GM12878 (cell line): ENCODE measurements around the gene PLEKHA7. TPM values are rescaled to one million over a fixed set of nuclear protein-coding genes. Genes with fewer than 3 reads are reported as not detected.

Source experiments
- ATAC-seq: fragments of 200-7000 bp; cut with Tn5 transposase; 3 replicates; pipeline ENCODE4 v1.9.1; 2020; ENCODE audit warnings: mild to moderate bottlenecking, moderate library complexity
- BruUV-seq: library from RNA; stranded (reverse); fragments of 400-500 nt; replicated peaks from 2 replicates; lab custom pipeline; 2021; lab: Mats Ljungman, UMichigan
- CTCF ChIA-PET: fragments of 300-600 bp; sonication (Branson Sonifier 250); formaldehyde crosslinking; extraction: SDS; loops from one replicate; lab custom pipeline; 2021; ENCODE audit warnings: inconsistent platforms; lab: Yijun Ruan, JAX
- POLR2A ChIA-PET: fragments of 350-600 bp; formaldehyde crosslinking; extraction: SDS; loops from one replicate; lab custom pipeline; 2021; ENCODE audit warnings: inconsistent platforms; lab: Charles Lee
- RAD21 ChIA-PET: fragments of 300-600 bp; sonication (Branson Sonifier 250); formaldehyde crosslinking; loops from one replicate; lab custom pipeline; 2023; ENCODE audit warnings: antibody characterized with exemption; ENCODE audit not compliant: unreplicated experiment; lab: Charles Lee
- SMC1A ChIA-PET: fragments of 300-600 bp; sonication (Branson Sonifier 250); formaldehyde crosslinking; loops from one replicate; lab custom pipeline; 2023; ENCODE audit not compliant: unreplicated experiment, uncharacterized antibody; lab: Charles Lee
- DNase-seq: peaks from one replicate; pipeline ENCODE4 v3.0.0-alpha.2; 2011; ENCODE audit warnings: low read depth, low spot score
- FAIRE-seq: peaks from 3 replicates; lab custom pipeline; 2011; peaks lifted over from hg19 to GRCh38; lab: Jason Lieb, UNC
- H2AFZ ChIP-seq: 2 replicates; pipeline ENCODE4 v1.6.0; 2011; ENCODE audit warnings: low read depth, low read length, control low read depth; ENCODE audit not compliant: control insufficient read depth
- H3K27ac ChIP-seq: 2 replicates; pipeline ENCODE4 v1.5.1; 2011; ENCODE audit warnings: control low read depth; ENCODE audit not compliant: control insufficient read depth, insufficient read depth
- H3K27me3 ChIP-seq, 2 experiments: replicated peaks in 1 of 2; 2 replicates each; pipeline versions ENCODE4 v1.6.0 to v1.6.1; 2011; ENCODE audit warnings: low read length in 1 of 2; ENCODE audit not compliant: control insufficient read depth in 2 of 2, insufficient read depth in 2 of 2
- H3K36me3 ChIP-seq, 2 experiments: 2 replicates each; pipeline ENCODE4 v1.5.1; 2011; ENCODE audit warnings: low read length in 1 of 2; ENCODE audit not compliant: control insufficient read depth in 2 of 2, insufficient read depth in 2 of 2
- H3K4me1 ChIP-seq: 2 replicates; pipeline ENCODE4 v1.6.1; 2011; ENCODE audit warnings: mild to moderate bottlenecking, low read length, moderate library complexity, mixed read lengths; ENCODE audit not compliant: control insufficient read depth, insufficient read depth
- H3K4me2 ChIP-seq: 2 replicates; pipeline ENCODE4 v1.6.0; 2011; ENCODE audit warnings: control low read depth; ENCODE audit not compliant: control insufficient read depth, insufficient read depth
- H3K4me3 ChIP-seq: fragments of 200-600 bp; sonication (generic); 2 replicates; pipeline ENCODE4 v1.5.1; 2016
- H3K79me2 ChIP-seq: 2 replicates; pipeline ENCODE4 v1.6.0; 2011; ENCODE audit warnings: low read length; ENCODE audit not compliant: control insufficient read depth, insufficient read depth
- H3K9ac ChIP-seq: 2 replicates; pipeline ENCODE4 v1.8.0; 2011; ENCODE audit warnings: low read length, control low read depth, mixed read lengths; ENCODE audit not compliant: control insufficient read depth, insufficient read depth
- H3K9me3 ChIP-seq: replicated peaks from 3 replicates; pipeline ENCODE4 v1.5.1; 2011; ENCODE audit warnings: mild to moderate bottlenecking, low read length; ENCODE audit not compliant: control insufficient read depth, insufficient read depth
- H4K20me1 ChIP-seq: 2 replicates; pipeline ENCODE4 v1.6.0; 2011; ENCODE audit not compliant: control insufficient read depth, insufficient read depth
- CHD2 ChIP-seq: IDR thresholded peaks from 2 replicates; pipeline ENCODE4 v1.6.1; 2011; ENCODE audit warnings: low read depth, low read length, improper control_type of control experiment, borderline replicate concordance
- NRF1 ChIP-seq: conservative IDR thresholded peaks from 2 replicates; pipeline ENCODE4 v1.6.1; 2011; ENCODE audit warnings: mild to moderate bottlenecking, low read depth, low read length, improper control_type of control experiment
- SMAD1 ChIP-seq: fragments of 450-650 bp; IDR thresholded peaks from 2 replicates; pipeline ENCODE4 v1.6.1; 2018; ENCODE audit warnings: mild to moderate bottlenecking, low read depth; ENCODE audit not compliant: partially characterized antibody
- WGBS: methylation state at CpG from one replicate; pipeline ENCODE4 v1.1.6; 2016; ENCODE audit warnings: low lambda C conversion rate; ENCODE audit not compliant: insufficient replicate concordance, insufficient coverage; ENCODE audit errors: missing lambda C conversion rate; 5-methylcytosine and 5-hydroxymethylcytosine counted together
- in situ Hi-C: fragments of 300-500 bp; cut with MboI; formaldehyde crosslinking; loops from 9 replicates; pipeline ENCODE4 v1.14.3; 2018; ENCODE audit warnings: mixed read lengths
- intact Hi-C: fragments of 100-400 bp; cut with micrococcal nuclease; formaldehyde crosslinking; loops from one replicate; pipeline ENCODE4 v1.14.2; 2022; ENCODE audit not compliant: unreplicated experiment
- polyA plus RNA-seq, 11 experiments: library from polyadenylated mRNA; depleted of rRNA in 4 of 11; unstranded in 6 of 11; stranded (reverse) in 5 of 11; fragments of >200 nt; fragmentation: Nextera tagmentation in 4 of 11; fragmentation: Illumina TruSeq in 1 of 11; extraction: Ambion mirVana in 4 of 11; extraction: Trizol in 1 of 11; gene quantifications; 1 replicate in 1 of 11; 2 replicates in 10 of 11; pipeline versions ENCODE4 v1.2.1 to v1.2.3, GENCODE V29; 2011 to 2016; ENCODE audit warnings: inconsistent platforms in 2 of 11, missing spikeins in 2 of 11, low read depth in 1 of 11
- total RNA-seq, 4 experiments: library from RNA; depleted of rRNA in 3 of 4; stranded (reverse); fragments of >200 nt in 3 of 4; fragmentation: Illumina TruSeq in 1 of 4; extraction: Trizol in 1 of 4; gene quantifications; 2 replicates each; pipeline versions ENCODE4 v1.2.1 to v1.2.3, GENCODE V29; 2013 to 2021
- TF ChIP-seq, protein P1 (sequence below): fragments of 450-650 bp; formaldehyde crosslinking; IDR thresholded peaks from 2 replicates; pipeline ENCODE4 v1.4.0; 2022; ENCODE audit warnings: mild to moderate bottlenecking, moderate library complexity
- TF ChIP-seq, protein P2 (sequence below): fragments of 450-650 bp; formaldehyde crosslinking; IDR thresholded peaks from 2 replicates; pipeline ENCODE4 v1.5.0; 2022; ENCODE audit warnings: mild to moderate bottlenecking, missing genetic modification characterization
- TF ChIP-seq, protein P3 (sequence below): fragments of 450-650 bp; IDR thresholded peaks from 2 replicates; pipeline ENCODE4 v1.6.1; 2017; ENCODE audit warnings: antibody characterized with exemption, mild to moderate bottlenecking, moderate library complexity

The PLEKHA7 gene
- total and polyA plus RNA-seq, 10 of the 15 experiments (the other 5 are each of a cell fraction or from before 2014, with no cell fraction given) = 0.45 to 5.3 (median 2.1) TPM

DNA sequence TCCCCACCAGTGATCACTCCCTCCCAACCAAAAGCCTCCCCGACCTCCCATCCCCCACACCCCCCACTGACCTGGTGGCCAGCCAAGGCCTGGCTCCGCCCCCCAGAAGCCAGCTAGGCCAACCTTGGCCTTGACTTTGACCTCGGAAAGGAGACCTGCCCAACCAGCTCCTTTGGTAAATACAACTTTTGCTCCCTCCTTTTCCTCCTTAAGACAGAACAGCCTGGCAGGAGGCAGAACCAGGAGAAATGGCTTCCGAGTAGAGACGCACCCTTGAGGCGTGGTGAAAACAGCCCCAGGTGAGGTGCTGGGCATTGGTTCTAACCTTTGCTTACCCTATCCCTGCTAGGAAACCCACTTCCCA, 27.0 kb downstream of the PLEKHA7 start (continued):
- TF ChIP-seq, protein P1, sequence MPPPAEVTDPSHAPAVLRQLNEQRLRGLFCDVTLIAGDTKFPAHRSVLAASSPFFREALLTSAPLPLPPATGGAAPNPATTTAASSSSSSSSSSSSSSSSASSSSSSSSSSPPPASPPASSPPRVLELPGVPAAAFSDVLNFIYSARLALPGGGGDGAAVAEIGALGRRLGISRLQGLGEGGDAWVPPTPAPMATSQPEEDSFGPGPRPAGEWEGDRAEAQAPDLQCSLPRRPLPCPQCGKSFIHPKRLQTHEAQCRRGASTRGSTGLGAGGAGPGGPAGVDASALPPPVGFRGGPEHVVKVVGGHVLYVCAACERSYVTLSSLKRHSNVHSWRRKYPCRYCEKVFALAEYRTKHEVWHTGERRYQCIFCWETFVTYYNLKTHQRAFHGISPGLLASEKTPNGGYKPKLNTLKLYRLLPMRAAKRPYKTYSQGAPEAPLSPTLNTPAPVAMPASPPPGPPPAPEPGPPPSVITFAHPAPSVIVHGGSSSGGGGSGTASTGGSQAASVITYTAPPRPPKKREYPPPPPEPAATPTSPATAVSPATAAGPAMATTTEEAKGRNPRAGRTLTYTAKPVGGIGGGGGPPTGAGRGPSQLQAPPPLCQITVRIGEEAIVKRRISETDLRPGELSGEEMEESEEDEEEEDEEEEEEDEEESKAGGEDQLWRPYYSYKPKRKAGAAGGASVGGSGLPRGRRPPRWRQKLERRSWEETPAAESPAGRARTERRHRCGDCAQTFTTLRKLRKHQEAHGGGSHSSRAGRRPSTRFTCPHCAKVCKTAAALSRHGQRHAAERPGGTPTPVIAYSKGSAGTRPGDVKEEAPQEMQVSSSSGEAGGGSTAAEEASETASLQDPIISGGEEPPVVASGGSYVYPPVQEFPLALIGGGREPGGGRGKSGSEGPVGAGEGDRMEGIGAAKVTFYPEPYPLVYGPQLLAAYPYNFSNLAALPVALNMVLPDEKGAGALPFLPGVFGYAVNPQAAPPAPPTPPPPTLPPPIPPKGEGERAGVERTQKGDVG (CRISPR knock-in tag) = no peak
- TF ChIP-seq, protein P2, sequence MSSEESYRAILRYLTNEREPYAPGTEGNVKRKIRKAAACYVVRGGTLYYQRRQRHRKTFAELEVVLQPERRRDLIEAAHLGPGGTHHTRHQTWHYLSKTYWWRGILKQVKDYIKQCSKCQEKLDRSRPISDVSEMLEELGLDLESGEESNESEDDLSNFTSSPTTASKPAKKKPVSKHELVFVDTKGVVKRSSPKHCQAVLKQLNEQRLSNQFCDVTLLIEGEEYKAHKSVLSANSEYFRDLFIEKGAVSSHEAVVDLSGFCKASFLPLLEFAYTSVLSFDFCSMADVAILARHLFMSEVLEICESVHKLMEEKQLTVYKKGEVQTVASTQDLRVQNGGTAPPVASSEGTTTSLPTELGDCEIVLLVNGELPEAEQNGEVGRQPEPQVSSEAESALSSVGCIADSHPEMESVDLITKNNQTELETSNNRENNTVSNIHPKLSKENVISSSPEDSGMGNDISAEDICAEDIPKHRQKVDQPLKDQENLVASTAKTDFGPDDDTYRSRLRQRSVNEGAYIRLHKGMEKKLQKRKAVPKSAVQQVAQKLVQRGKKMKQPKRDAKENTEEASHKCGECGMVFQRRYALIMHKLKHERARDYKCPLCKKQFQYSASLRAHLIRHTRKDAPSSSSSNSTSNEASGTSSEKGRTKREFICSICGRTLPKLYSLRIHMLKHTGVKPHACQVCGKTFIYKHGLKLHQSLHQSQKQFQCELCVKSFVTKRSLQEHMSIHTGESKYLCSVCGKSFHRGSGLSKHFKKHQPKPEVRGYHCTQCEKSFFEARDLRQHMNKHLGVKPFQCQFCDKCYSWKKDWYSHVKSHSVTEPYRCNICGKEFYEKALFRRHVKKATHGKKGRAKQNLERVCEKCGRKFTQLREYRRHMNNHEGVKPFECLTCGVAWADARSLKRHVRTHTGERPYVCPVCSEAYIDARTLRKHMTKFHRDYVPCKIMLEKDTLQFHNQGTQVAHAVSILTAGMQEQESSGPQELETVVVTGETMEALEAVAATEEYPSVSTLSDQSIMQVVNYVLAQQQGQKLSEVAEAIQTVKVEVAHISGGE (CRISPR knock-in tag) = no peak

DNA sequence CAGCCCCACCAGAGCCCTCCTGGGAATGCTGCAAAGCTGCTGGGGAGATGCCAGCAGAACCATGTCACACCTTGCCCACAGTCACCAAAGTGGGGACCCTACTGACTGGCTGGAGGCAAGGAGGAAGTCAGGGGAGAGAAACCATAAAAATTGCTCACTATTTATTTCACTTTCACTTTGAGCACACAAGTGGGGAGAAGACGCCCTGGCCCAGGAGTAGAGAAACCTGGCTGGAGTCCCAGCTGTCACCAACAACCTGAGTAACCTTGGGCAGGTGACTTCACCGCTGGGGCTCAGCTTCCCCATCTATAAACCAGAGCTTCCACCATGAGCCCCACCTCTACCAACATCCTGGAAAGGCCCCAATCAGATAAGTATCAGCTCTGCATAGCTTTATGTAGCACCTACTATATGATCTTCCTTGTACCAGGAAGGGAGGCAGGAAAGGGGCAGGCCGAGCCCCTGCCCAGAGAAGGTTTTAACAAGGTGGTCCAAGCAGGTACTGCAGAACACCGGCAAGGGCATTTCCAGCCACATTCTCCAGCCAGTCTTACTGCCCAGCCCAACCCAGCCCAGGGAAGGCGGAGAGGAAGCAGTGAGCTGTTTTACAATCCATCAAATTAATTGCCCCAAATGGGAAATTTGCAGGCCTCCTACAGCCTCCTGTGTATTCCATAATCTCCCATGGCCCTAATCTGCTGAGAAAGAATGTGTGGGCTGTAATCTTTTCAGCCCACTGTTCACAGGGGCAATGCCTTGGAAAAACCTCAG, 27.6 kb downstream of the PLEKHA7 start:
- Histone ChIP-seq H3K79me2 (no peaks in the 10 kb centered on the region), H3K4me1 (peaks cover 12% of the 10 kb centered on the region), H3K36me3 (no peaks in the 10 kb centered on the region), H4K20me1 (no peaks in the 10 kb centered on the region), H3K27me3 (no peaks in the 10 kb centered on the region), H3K27ac (no peak overlapping the region), H3K9ac (no peak overlapping the region), H3K4me2 (no peak overlapping the region; the same call in 1 of the 2 replicates), H3K9me3 (no peaks in the 10 kb centered on the region), H3K4me3 (no peak overlapping the region), H2AFZ (no peak overlapping the region)
- WGBS = 30% methylated on average over 5 of the region's 5 CpGs
- ChIA-PET SMC1A (interaction anchor here (1.0 to 1.5 kb wide), 5 partner anchors 8 to 77 kb away, joined by 3 to 6 read pairs (median 4); no protein-coding TSS in a partner anchor), CTCF (interaction anchor here (1.4 to 1.8 kb wide), 2 partner anchors 25 to 166 kb away, joined by 3 to 5 read pairs; no protein-coding TSS in a partner anchor), POLR2A (interaction anchor here (0.8 kb wide), 1 partner anchor 45 kb away, joined by 3 read pairs; no protein-coding TSS in a partner anchor), RAD21 (interaction anchor here (0.6 to 1.4 kb wide), 7 partner anchors 9 to 134 kb away, joined by 3 to 8 read pairs (median 3); partner anchors contain the start of gene RPS13)
- peak; percentile 75 for DNase-seq
- peak; percentile 98 for ATAC-seq
- in situ Hi-C loops = no loop called here
- intact Hi-C loops = loop anchor here (2.0 kb wide), 1 partner anchor 40 kb away; no protein-coding TSS in a partner anchor
- no TSS peak for BruUV-seq
- peak; percentile 94 for FAIRE-seq
- TF ChIP-seq SMAD1 (no peak), CHD2 (0 out of 2 replicates have a peak, but pooled peaks have one; percentile 36), NRF1 (no peak)
- TF ChIP-seq, protein P3, sequence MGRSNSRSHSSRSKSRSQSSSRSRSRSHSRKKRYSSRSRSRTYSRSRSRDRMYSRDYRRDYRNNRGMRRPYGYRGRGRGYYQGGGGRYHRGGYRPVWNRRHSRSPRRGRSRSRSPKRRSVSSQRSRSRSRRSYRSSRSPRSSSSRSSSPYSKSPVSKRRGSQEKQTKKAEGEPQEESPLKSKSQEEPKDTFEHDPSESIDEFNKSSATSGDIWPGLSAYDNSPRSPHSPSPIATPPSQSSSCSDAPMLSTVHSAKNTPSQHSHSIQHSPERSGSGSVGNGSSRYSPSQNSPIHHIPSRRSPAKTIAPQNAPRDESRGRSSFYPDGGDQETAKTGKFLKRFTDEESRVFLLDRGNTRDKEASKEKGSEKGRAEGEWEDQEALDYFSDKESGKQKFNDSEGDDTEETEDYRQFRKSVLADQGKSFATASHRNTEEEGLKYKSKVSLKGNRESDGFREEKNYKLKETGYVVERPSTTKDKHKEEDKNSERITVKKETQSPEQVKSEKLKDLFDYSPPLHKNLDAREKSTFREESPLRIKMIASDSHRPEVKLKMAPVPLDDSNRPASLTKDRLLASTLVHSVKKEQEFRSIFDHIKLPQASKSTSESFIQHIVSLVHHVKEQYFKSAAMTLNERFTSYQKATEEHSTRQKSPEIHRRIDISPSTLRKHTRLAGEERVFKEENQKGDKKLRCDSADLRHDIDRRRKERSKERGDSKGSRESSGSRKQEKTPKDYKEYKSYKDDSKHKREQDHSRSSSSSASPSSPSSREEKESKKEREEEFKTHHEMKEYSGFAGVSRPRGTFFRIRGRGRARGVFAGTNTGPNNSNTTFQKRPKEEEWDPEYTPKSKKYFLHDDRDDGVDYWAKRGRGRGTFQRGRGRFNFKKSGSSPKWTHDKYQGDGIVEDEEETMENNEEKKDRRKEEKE = no peak
